HCT116 (cell line): ENCODE results near the gene SMAD7. TPM values are rescaled to one million over a fixed set of nuclear protein-coding genes. Genes with fewer than 3 reads are reported as not detected.

Experiments
- ATAC-seq: fragments of 200-7000 bp; cut with Tn5 transposase; 2 replicates; pipeline ENCODE4 v1.9.1; 2020; ENCODE audit warnings: mild to moderate bottlenecking, moderate library complexity
- BruUV-seq: library from RNA; stranded (reverse); fragments of 400-500 nt; replicated peaks from 2 replicates; lab custom pipeline; 2021; lab: Mats Ljungman, UMichigan
- CTCF ChIA-PET: fragments of 300-600 bp; sonication (Branson Sonifier 250); formaldehyde crosslinking; loops from one replicate; lab custom pipeline; 2021; ENCODE audit warnings: antibody characterized with exemption; lab: Charles Lee
- POLR2A ChIA-PET: fragments of 300-600, 350-600 bp; sonication (Branson Sonifier 250); formaldehyde crosslinking; loops from one replicate; lab custom pipeline; 2021; ENCODE audit warnings: antibody characterized with exemption; lab: Charles Lee
- RAD21 ChIA-PET, 2 experiments: fragments of 300-600 bp; sonication (Branson Sonifier 250); formaldehyde crosslinking; loops; one replicate each; lab custom pipeline; 2023; ENCODE audit warnings: low total read pairs in 2 of 2; ENCODE audit not compliant: uncharacterized antibody in 2 of 2, unreplicated experiment in 2 of 2, low non-redundant PET in 1 of 2; lab: Charles Lee
- DNase-seq: peaks from one replicate; pipeline ENCODE4 v3.0.0-alpha.2; 2010; ENCODE audit warnings: low read depth, low spot score
- H2AFZ ChIP-seq: fragments of 200-600 bp; shearing (Covaris generic), sonication (generic); 2 replicates; pipeline ENCODE4 v1.6.1; 2017; ENCODE audit warnings: low read depth, mixed run types, mixed read lengths, antibody characterized with exemption, low read length; ENCODE audit not compliant: poor library complexity, severe bottlenecking
- H3K27ac ChIP-seq: 2 replicates; pipeline ENCODE4 v1.5.1; 2012; ENCODE audit warnings: low read depth, low read length
- H3K27me3 ChIP-seq: fragments of 200-600 bp; sonication (generic); 2 replicates; pipeline ENCODE4 v1.6.1; 2016; ENCODE audit warnings: mixed run types, low read length, mixed read lengths; ENCODE audit not compliant: insufficient read depth
- H3K36me3 ChIP-seq, 2 experiments: fragments of 200-500 bp in 1 of 2; fragments of 200-600 bp in 1 of 2; sonication (Bioruptor generic) in 1 of 2; sonication (generic) in 1 of 2; 2 replicates each; pipeline versions ENCODE4 v1.5.1 to v1.6.1; 2014 to 2016; ENCODE audit warnings: low read length in 2 of 2, inconsistent platforms in 1 of 2, mixed read lengths in 1 of 2, mixed run types in 1 of 2; ENCODE audit not compliant: insufficient read depth in 2 of 2, control insufficient read depth in 1 of 2
- H3K4me1 ChIP-seq, 2 experiments: fragments of 200-600 bp in 1 of 2; sonication (generic) in 1 of 2; 2 replicates each; pipeline versions ENCODE4 v1.5.1 to v1.6.1; 2012 to 2017; ENCODE audit warnings: low read length in 2 of 2, inconsistent platforms in 1 of 2, mild to moderate bottlenecking in 1 of 2, mixed read lengths in 1 of 2, mixed run types in 1 of 2, moderate library complexity in 1 of 2; ENCODE audit not compliant: insufficient read depth in 2 of 2, control insufficient read depth in 1 of 2
- H3K4me2 ChIP-seq: fragments of 200-600 bp; sonication (generic); 2 replicates; pipeline ENCODE4 v1.6.1; 2017; ENCODE audit warnings: mixed run types, low read length, mixed read lengths
- H3K4me3 ChIP-seq, 2 experiments: fragments of 200-600 bp in 1 of 2; sonication (generic) in 1 of 2; replicated peaks in 1 of 2; 2 replicates each; pipeline ENCODE4 v1.5.1; 2011 to 2016; ENCODE audit warnings: low read length in 2 of 2, control low read depth in 1 of 2, low read depth in 1 of 2, mild to moderate bottlenecking in 1 of 2, mixed read lengths in 1 of 2, mixed run types in 1 of 2
- H3K79me2 ChIP-seq: fragments of 200-600 bp; sonication (generic); 2 replicates; pipeline ENCODE4 v1.6.1; 2017; ENCODE audit warnings: mild to moderate bottlenecking, mixed run types, low read length, moderate library complexity, mixed read lengths; ENCODE audit not compliant: insufficient read depth
- H3K9ac ChIP-seq: fragments of 200-600 bp; sonication (generic); 2 replicates; pipeline ENCODE4 v1.6.1; 2016; ENCODE audit warnings: low read length, mixed read lengths
- H3K9me2 ChIP-seq: fragments of 200-600 bp; sonication (generic), shearing (Covaris generic); 2 replicates; pipeline ENCODE4 v1.6.1; 2017; ENCODE audit warnings: mixed run types, mild to moderate bottlenecking, moderate library complexity; ENCODE audit not compliant: insufficient read depth
- H3K9me3 ChIP-seq, 2 experiments: fragments of 200-500 bp in 1 of 2; fragments of 200-600 bp in 1 of 2; sonication (Bioruptor generic) in 1 of 2; sonication (generic) in 1 of 2; 2 replicates each; pipeline ENCODE4 v1.6.1; 2014 to 2017; ENCODE audit warnings: low read length in 2 of 2, mixed read lengths in 2 of 2, inconsistent platforms in 1 of 2, low read depth in 1 of 2, mild to moderate bottlenecking in 1 of 2, mixed run types in 1 of 2, moderate library complexity in 1 of 2; ENCODE audit not compliant: control insufficient read depth in 1 of 2, insufficient read depth in 1 of 2
- H4K20me1 ChIP-seq: fragments of 200-600 bp; sonication (generic), shearing (Covaris generic); 2 replicates; pipeline ENCODE4 v1.6.1; 2017; ENCODE audit warnings: mixed run types, mild to moderate bottlenecking, moderate library complexity; ENCODE audit not compliant: insufficient read depth
- ATF3 ChIP-seq: IDR thresholded peaks from 2 replicates; pipeline ENCODE4 v1.6.1; 2012
- CTCF ChIP-seq, 3 experiments: fragments of 200-600 bp in 1 of 3; sonication (generic) in 1 of 3; IDR thresholded peaks in 2 of 3; conservative IDR thresholded peaks in 1 of 3; 2 replicates each; pipeline ENCODE4 v1.5.1; 2012 to 2017; ENCODE audit warnings: low read depth in 2 of 3, low read length in 2 of 3, antibody characterized with exemption in 1 of 3, borderline replicate concordance in 1 of 3, control low read depth in 1 of 3, mild to moderate bottlenecking in 1 of 3, mixed read lengths in 1 of 3, mixed run types in 1 of 3, moderate library complexity in 1 of 3; ENCODE audit not compliant: insufficient read depth in 1 of 3
- ELF1 ChIP-seq: IDR thresholded peaks from 2 replicates; pipeline ENCODE4 v1.6.1; 2012; ENCODE audit warnings: low read depth, borderline replicate concordance
- EZH2 ChIP-seq: fragments of 200-600 bp; sonication (generic); IDR thresholded peaks from 2 replicates; pipeline ENCODE4 v1.6.1; 2017; ENCODE audit warnings: antibody characterized with exemption, mixed run types
- FOSL1 ChIP-seq: IDR thresholded peaks from 2 replicates; pipeline ENCODE4 v1.6.1; 2012; ENCODE audit warnings: low read depth
- REST ChIP-seq: IDR thresholded peaks from 2 replicates; pipeline ENCODE4 v1.6.1; 2012; ENCODE audit warnings: low read depth
- SRF ChIP-seq: IDR thresholded peaks from 2 replicates; pipeline ENCODE4 v1.6.1; 2012; ENCODE audit warnings: low read depth
- ZFX ChIP-seq: fragments of 450-650 bp; IDR thresholded peaks from 2 replicates; pipeline ENCODE4 v1.6.1; 2017
- intact Hi-C: fragments of 100-400 bp; cut with micrococcal nuclease; formaldehyde crosslinking; loops from 2 replicates; pipeline ENCODE4 v1.10.0; 2022
- total RNA-seq: library from RNA; stranded (reverse); gene quantifications from one replicate; pipeline ENCODE4 v1.2.1, GENCODE V29; 2021; ENCODE audit not compliant: unreplicated experiment

The SMAD7 gene
- total RNA-seq, 1 experiment from 2014 or later, result 7.2 TPM

GRCh38 chr18:48887905-48888772 is 62.6 kb downstream of the SMAD7 start:
- BruUV-seq, result no TSS peak
- intact Hi-C loops, result no loop called here

More at GRCh38 chr18:48887905-48888772, 62.6 kb downstream of the SMAD7 start:
- ATAC-seq, result no peak
- ChIA-PET RAD21 (no interaction called here), CTCF (no interaction called here), POLR2A (no interaction called here)
- Histone ChIP-seq H3K9me2 (no peaks in the 10 kb centered on the region), H3K27ac (no peak overlapping the region), H3K9me3 (no peaks in the 10 kb centered on the region), H3K79me2 (no peaks in the 10 kb centered on the region), H3K4me3 (no peak overlapping the region), H3K36me3 (no peaks in the 10 kb centered on the region), H3K9ac (no peak overlapping the region), H3K4me2 (no peak overlapping the region), H2AFZ (no peak overlapping the region), H4K20me1 (no peaks in the 10 kb centered on the region), H3K4me1 (peaks cover 0 to 3% of the 10 kb centered on the region in 2 experiments; a peak in 1 of 4 replicates), H3K27me3 (no peaks in the 10 kb centered on the region; the same call in 1 of the 2 replicates)
- no peak for DNase-seq
- no peak for TF ChIP-seq REST
- no peak for TF ChIP-seq FOSL1
- TF ChIP-seq ZFX, result no peak
- TF ChIP-seq EZH2, result no peak
- no peak for TF ChIP-seq SRF
- TF ChIP-seq CTCF (IDR thresholded peaks at IDR 0.05 in 2 of 3, conservative IDR thresholded peaks at IDR 0.05 in 1 of 3; ENCODE audit: borderline replicate concordance in 1 of 3, insufficient read depth in 1 of 3, low read depth in 2 of 3, low read length in 2 of 3), result no peak
- TF ChIP-seq ATF3, result no peak
- TF ChIP-seq ELF1, result no peak
